ENCODE results near the gene CEP72. TPM values are rescaled to one million over a fixed set of nuclear protein-coding genes. Genes with fewer than 3 reads are reported as not detected.

The CEP72 gene
- total and polyA plus RNA-seq, 2 donors (not counting 1 experiment from before 2014, with no cell fraction given): 7.7 to 32.9 TPM

DNA sequence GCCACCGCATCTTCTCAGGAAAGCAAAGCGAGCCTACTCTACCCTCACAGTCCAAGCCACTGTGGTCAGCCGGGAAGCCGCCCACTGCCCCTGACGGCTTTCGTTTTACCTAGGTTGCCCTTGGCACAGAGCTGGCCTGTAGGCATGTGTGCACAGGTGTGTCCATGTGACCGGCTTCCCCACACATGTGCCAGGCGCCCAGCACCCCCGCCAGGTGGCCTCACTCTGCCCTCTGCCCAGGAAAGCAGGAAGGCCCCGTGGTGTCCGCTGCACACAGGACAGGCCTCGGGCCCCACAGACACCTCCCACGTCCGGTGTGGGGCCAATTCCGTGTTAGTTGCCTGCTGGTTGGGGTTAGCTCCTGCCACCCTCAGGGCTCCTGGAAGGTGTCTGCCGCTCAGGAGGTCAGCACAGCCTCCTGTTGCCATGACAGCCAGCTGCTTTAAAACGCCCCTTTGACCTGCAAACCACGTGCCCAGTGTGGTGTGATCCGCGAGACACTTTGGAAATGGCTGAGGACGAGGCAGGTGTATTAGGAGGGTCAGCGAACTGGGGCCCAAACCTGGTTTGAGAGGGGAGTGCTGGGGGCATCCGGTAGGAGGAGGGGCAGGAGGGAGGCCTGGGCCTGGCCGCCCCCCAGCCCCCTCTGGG, 52.3 kb downstream of the CEP72 start:
- Mint-ChIP-seq H3K9me3 (ENCODE audit: insufficient read depth) (no peaks in the 10 kb centered on the region), H3K27me3 (no peaks in the 10 kb centered on the region), H3K4me3 (no peak overlapping the region), H3K27ac (no peak overlapping the region), H3K4me1 (peaks cover 2% of the 10 kb centered on the region)
- Histone ChIP-seq H3K4me2 (replicated peaks; ENCODE audit: low read depth, low read length, poor library complexity, severe bottlenecking) (no peak overlapping the region), H3K9ac (ENCODE audit: low read length) (no peak overlapping the region), H3K4me1 (ENCODE audit: control insufficient read depth in 2 of 2, insufficient read depth in 2 of 2, low read length in 2 of 2) (no peaks in the 10 kb centered on the region), H3K27me3 (replicated peaks in 1 of 4; ENCODE audit: control extremely low read depth in 1 of 4, control insufficient read depth in 3 of 4, insufficient read depth in 4 of 4, low read length in 3 of 4) (no peaks in the 10 kb centered on the region), H3K4me3 (ENCODE audit: control extremely low read depth in 1 of 5, extremely low read depth in 1 of 5, insufficient read depth in 1 of 5, low read depth in 2 of 5, low read length in 4 of 5) (no peak overlapping the region), H3K36me3 (replicated peaks in 1 of 2; ENCODE audit: control extremely low read depth in 1 of 2, control insufficient read depth in 1 of 2, extremely low read depth in 1 of 2, insufficient read depth in 2 of 2, low read length in 1 of 2) (peaks cover 0 to 9% of the 10 kb centered on the region in 2 experiments), H4K20me1 (ENCODE audit: control insufficient read depth, insufficient read depth, low read length, poor library complexity, severe bottlenecking) (no peaks in the 10 kb centered on the region), H2AFZ (ENCODE audit: insufficient read depth, low read depth, low read length, poor library complexity, severe bottlenecking) (no peak overlapping the region), H3K9me3 (ENCODE audit: control extremely low read depth in 1 of 3, control insufficient read depth in 2 of 3, insufficient read depth in 1 of 3, low read length in 2 of 3) (peaks cover 0 to 8% (median 0%) of the 10 kb centered on the region in 3 donors), H3K27ac (ENCODE audit: low read length in 2 of 2) (no peak overlapping the region), H3K79me2 (ENCODE audit: control insufficient read depth, insufficient read depth, low read length) (no peaks in the 10 kb centered on the region)
- 94% methylated on average over 23 of the region's 24 CpGs for WGBS (ENCODE audit: insufficient coverage)
- CTCF ChIA-PET: no interaction called here
- intact Hi-C loops (cut with micrococcal nuclease): no loop called here
- ATAC-seq (ENCODE audit: low read depth): no peak
- POLR2A ChIA-PET: no interaction called here
- no peak for DNase-seq
- TF ChIP-seq, protein P1, sequence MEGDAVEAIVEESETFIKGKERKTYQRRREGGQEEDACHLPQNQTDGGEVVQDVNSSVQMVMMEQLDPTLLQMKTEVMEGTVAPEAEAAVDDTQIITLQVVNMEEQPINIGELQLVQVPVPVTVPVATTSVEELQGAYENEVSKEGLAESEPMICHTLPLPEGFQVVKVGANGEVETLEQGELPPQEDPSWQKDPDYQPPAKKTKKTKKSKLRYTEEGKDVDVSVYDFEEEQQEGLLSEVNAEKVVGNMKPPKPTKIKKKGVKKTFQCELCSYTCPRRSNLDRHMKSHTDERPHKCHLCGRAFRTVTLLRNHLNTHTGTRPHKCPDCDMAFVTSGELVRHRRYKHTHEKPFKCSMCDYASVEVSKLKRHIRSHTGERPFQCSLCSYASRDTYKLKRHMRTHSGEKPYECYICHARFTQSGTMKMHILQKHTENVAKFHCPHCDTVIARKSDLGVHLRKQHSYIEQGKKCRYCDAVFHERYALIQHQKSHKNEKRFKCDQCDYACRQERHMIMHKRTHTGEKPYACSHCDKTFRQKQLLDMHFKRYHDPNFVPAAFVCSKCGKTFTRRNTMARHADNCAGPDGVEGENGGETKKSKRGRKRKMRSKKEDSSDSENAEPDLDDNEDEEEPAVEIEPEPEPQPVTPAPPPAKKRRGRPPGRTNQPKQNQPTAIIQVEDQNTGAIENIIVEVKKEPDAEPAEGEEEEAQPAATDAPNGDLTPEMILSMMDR (IDR thresholded peaks at IDR 0.05): no peak
- TF ChIP-seq EZH2 (IDR thresholded peaks at IDR 0.05; ENCODE audit: borderline replicate concordance, insufficient read depth, low read depth, low read length, poor library complexity, severe bottlenecking): no peak

DNA sequence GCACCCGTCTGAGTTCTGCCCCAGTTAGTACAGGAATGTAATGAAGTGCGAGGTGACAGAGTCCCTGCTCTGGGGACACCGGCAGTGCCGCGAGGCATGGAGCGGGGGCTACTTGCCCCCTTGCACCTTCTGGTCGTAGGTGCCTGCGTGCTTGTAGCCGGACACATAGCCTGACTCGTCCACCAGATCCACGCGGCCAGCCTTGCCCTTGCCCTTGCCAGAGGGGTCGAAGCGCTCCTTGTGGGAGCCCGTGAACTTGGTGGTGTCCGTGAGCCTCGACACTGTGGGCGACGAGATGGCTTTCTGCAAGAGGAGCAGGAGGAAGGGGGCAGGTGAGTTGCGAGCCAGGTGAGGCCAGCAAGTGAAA, 52.8 kb downstream of the CEP72 start:
- no peak overlapping the region for H3K27ac Mint-ChIP-seq

More for the DNA sequence above, 52.8 kb downstream of the CEP72 start:
- Histone ChIP-seq H3K4me1 (ENCODE audit: control insufficient read depth in 2 of 2, insufficient read depth in 2 of 2, low read length in 2 of 2) (no peaks in the 10 kb centered on the region), H3K36me3 (replicated peaks in 1 of 2; ENCODE audit: control extremely low read depth in 1 of 2, control insufficient read depth in 1 of 2, extremely low read depth in 1 of 2, insufficient read depth in 2 of 2, low read length in 1 of 2) (peaks cover 0 to 9% of the 10 kb centered on the region in 2 experiments), H3K4me3 (ENCODE audit: control extremely low read depth in 1 of 5, extremely low read depth in 1 of 5, insufficient read depth in 1 of 5, low read depth in 2 of 5, low read length in 4 of 5) (no peak overlapping the region), H2AFZ (ENCODE audit: insufficient read depth, low read depth, low read length, poor library complexity, severe bottlenecking) (no peak overlapping the region), H3K79me2 (ENCODE audit: control insufficient read depth, insufficient read depth, low read length) (no peaks in the 10 kb centered on the region), H3K9ac (ENCODE audit: low read length) (no peak overlapping the region), H3K27me3 (replicated peaks in 1 of 4; ENCODE audit: control extremely low read depth in 1 of 4, control insufficient read depth in 3 of 4, insufficient read depth in 4 of 4, low read length in 3 of 4) (no peaks in the 10 kb centered on the region), H3K4me2 (replicated peaks; ENCODE audit: low read depth, low read length, poor library complexity, severe bottlenecking) (no peak overlapping the region), H3K9me3 (ENCODE audit: control extremely low read depth in 1 of 3, control insufficient read depth in 2 of 3, insufficient read depth in 1 of 3, low read length in 2 of 3) (peaks cover 0 to 8% (median 0%) of the 10 kb centered on the region in 3 donors), H3K27ac (ENCODE audit: low read length in 2 of 2) (no peak overlapping the region), H4K20me1 (ENCODE audit: control insufficient read depth, insufficient read depth, low read length, poor library complexity, severe bottlenecking) (no peaks in the 10 kb centered on the region)
- no peaks in the 10 kb centered on the region for H3K9me3 Mint-ChIP-seq (ENCODE audit: insufficient read depth)
- no peak overlapping the region for H3K4me3 Mint-ChIP-seq
- POLR2A ChIA-PET: no interaction called here
- intact Hi-C loops (cut with micrococcal nuclease): no loop called here
- 94% methylated on average over 20 of the region's 20 CpGs for WGBS (ENCODE audit: insufficient coverage)
- ATAC-seq (ENCODE audit: low read depth) (no peak), DNase-seq (no peak)
- CTCF ChIA-PET: no interaction called here
- TF ChIP-seq, protein P1 (IDR thresholded peaks at IDR 0.05): no peak
- no peaks in the 10 kb centered on the region for H3K4me1 Mint-ChIP-seq
- H3K27me3 Mint-ChIP-seq: no peaks in the 10 kb centered on the region

All from B cell (primary cell).